T-helper 2 cell treated with Interferon-gamma antibody and Interleukin-4, amounts not matched to agents 5 μg/mL and 100 μg/mL, for 36 hours (primary cell): ENCODE results near the gene PCNX2.
"Not testable (repeated sequence)": the region's sequence is repeated elsewhere in the genome, so short reads cannot be mapped to it uniquely, and the experiment has no call there.

Experiments used
- DNase-seq: peaks from one replicate; pipeline ENCODE4 v3.0.0; 2021; ENCODE audit warnings: low spot score
- H3K27ac Mint-ChIP-seq: one replicate; pipeline ENCODE4 v1.8.0; 2021; ENCODE audit warnings: mild to moderate bottlenecking, mixed read lengths
- H3K27me3 Mint-ChIP-seq: one replicate; pipeline ENCODE4 v1.8.0; 2021; ENCODE audit warnings: low read depth, mixed read lengths
- H3K36me3 Mint-ChIP-seq: one replicate; pipeline ENCODE4 v1.8.0; 2021; ENCODE audit warnings: low read depth, mixed read lengths
- H3K4me1 Mint-ChIP-seq: one replicate; pipeline ENCODE4 v1.8.0; 2021; ENCODE audit warnings: low read depth, mixed read lengths
- H3K4me3 Mint-ChIP-seq: one replicate; pipeline ENCODE4 v1.8.0; 2022; ENCODE audit warnings: mild to moderate bottlenecking, moderate library complexity, mixed read lengths
- H3K9me3 Mint-ChIP-seq: one replicate; pipeline ENCODE4 v1.8.0; 2021; ENCODE audit warnings: mixed read lengths

The PCNX2 gene

GRCh38 chr1:233166896-233167295, 128.6 kb downstream of the PCNX2 start:
- H3K27ac Mint-ChIP-seq: no peak overlapping the region
- H3K4me1 Mint-ChIP-seq: no peaks in the 10 kb centered on the region
- no peaks in the 10 kb centered on the region for H3K27me3 Mint-ChIP-seq
- no peak for DNase-seq
- peaks cover 19% of the 10 kb centered on the region for H3K9me3 Mint-ChIP-seq
- peaks cover 31% of the 10 kb centered on the region for H3K36me3 Mint-ChIP-seq
- H3K4me3 Mint-ChIP-seq: no peak overlapping the region

DNA sequence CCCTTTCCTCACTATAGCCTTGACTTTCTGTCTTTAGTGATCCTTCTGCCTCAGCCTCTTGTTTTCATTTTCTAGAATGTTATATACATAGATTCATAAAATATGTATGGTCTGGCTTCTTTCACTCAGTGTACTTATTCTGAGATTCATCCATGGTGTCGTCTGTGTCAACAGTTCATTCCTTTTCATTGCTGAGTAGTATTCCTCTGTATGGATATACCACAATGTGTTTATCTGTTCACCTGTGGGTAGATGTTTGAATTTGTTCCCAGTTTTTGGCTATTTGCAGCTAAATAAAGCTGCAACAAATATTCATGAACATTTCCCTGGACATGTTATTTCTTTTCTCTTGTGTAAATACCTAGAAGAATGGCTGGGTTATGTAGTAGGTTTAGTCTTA, 131.8 kb downstream of the PCNX2 start:
- peaks cover 14% of the 10 kb centered on the region for H3K9me3 Mint-ChIP-seq

DNA sequence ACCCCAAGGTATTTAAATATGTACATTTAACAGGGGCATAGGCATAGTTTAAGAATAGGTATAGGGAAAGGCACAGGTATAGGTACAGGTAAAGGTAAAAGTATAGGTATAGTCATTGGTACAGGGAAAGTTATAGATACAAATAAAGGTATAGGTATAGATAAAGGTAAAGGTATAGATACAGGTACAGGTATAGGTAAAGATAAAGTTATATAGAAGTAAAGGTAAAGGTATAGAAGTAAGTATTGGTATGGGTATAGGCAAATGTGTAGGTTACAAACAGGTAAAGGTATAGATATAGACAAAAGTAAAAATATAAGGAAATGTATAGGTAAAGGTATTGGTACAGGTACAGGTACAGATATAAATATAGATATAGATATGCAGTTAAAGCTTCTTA, 137.2 kb downstream of the PCNX2 start:
- Mint-ChIP-seq H3K4me3 (no peak overlapping the region), H3K4me1 (no peaks in the 10 kb centered on the region), H3K27me3 (no peaks in the 10 kb centered on the region), H3K36me3 (peaks cover 11% of the 10 kb centered on the region), H3K9me3 (no peaks in the 10 kb centered on the region), H3K27ac (no peak overlapping the region)
- DNase-seq: no peak

More for the DNA sequence above, 131.8 kb downstream of the PCNX2 start:
- Mint-ChIP-seq H3K4me1 (no peaks in the 10 kb centered on the region), H3K27ac (no peak overlapping the region), H3K4me3 (no peak overlapping the region), H3K36me3 (peaks cover 20% of the 10 kb centered on the region), H3K27me3 (no peaks in the 10 kb centered on the region)
- no peak for DNase-seq

GRCh38 chr1:233157245-233157644, 138.3 kb downstream of the PCNX2 start:
- Mint-ChIP-seq H3K4me1 (no peaks in the 10 kb centered on the region), H3K4me3 (no peak overlapping the region), H3K36me3 (peaks cover 9% of the 10 kb centered on the region), H3K27me3 (no peaks in the 10 kb centered on the region), H3K27ac (no peak overlapping the region), H3K9me3 (no peaks in the 10 kb centered on the region)
- no peak for DNase-seq

DNA sequence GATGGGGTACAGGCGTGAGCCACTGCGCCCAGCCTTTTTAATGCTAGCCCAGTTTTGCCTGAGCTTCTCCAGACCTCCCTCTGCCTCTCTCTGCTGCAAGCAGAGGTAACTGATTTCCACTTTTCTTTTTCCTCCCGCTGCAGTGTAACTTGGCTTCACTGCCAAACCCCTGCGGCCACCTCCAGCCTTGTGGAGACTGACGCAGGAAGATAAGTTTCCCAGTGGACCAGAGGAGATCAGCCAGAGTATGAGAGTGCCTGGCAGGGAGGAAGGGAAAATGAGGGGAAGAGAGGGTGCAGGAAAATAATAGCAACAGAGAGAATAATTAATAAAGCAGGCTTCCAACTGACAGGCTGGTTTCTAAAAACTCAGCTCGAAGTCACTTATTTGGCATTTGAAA, 143.7 kb downstream of the PCNX2 start:
- Mint-ChIP-seq H3K36me3 (peaks cover 4% of the 10 kb centered on the region), H3K27ac (no peak overlapping the region), H3K27me3 (no peaks in the 10 kb centered on the region), H3K4me1 (no peaks in the 10 kb centered on the region), H3K9me3 (no peaks in the 10 kb centered on the region), H3K4me3 (no peak overlapping the region)
- DNase-seq: no peak

GRCh38 chr1:233144434-233144833, 151.1 kb downstream of the PCNX2 start:
- no peaks in the 10 kb centered on the region for H3K27me3 Mint-ChIP-seq
- H3K4me3 Mint-ChIP-seq: no peak overlapping the region
- H3K9me3 Mint-ChIP-seq: no peaks in the 10 kb centered on the region
- no peaks in the 10 kb centered on the region for H3K4me1 Mint-ChIP-seq
- no peak overlapping the region for H3K27ac Mint-ChIP-seq
- peaks cover 4% of the 10 kb centered on the region for H3K36me3 Mint-ChIP-seq
- DNase-seq: no peak

DNA sequence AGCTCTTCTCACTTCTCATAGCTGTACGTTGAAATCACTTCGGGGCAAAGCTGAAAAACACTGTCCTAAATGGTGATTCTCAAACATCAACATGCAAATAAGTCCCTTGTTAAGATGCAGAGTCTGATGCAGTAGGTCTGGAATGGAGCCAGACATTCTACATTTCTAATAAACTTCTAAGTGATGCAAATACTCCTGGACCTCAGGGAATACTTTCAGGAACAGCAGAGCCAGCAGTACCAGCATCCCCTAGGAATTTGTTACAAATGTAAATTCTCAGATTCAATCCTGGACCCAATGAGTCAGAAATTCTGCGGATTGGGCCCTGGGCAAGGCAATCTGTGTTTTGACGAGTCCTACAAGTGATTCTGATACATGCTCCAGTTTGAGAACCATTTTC, 152.3 kb downstream of the PCNX2 start:
- Mint-ChIP-seq H3K4me1 (no peaks in the 10 kb centered on the region), H3K4me3 (no peak overlapping the region), H3K27ac (no peak overlapping the region), H3K27me3 (no peaks in the 10 kb centered on the region), H3K9me3 (no peaks in the 10 kb centered on the region), H3K36me3 (peaks cover 4% of the 10 kb centered on the region)
- DNase-seq: no peak

DNA sequence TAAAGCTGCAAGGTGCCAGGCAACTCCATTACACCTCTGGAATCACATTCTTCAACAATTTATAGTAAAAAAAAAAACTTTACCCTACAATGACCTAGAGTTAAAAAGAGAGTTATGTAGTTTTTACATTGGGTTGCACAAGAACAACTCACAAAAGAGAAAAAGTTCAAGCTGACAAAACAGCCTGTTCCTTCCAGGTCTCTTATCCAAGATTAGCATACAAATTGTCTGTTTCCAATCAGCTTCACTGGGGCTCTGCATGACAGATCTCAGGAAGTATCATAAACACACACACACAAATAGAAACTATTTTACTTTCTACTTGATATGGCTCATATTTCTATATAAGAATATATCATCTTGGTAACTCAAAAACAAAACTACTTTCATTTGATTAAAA, 154.6 kb downstream of the PCNX2 start:
- no peak overlapping the region for H3K27ac Mint-ChIP-seq
- H3K4me3 Mint-ChIP-seq: no peak overlapping the region
- H3K27me3 Mint-ChIP-seq: no peaks in the 10 kb centered on the region
- no peak for DNase-seq
- peaks cover 2% of the 10 kb centered on the region for H3K4me1 Mint-ChIP-seq
- H3K9me3 Mint-ChIP-seq: no peaks in the 10 kb centered on the region
- peaks cover 4% of the 10 kb centered on the region for H3K36me3 Mint-ChIP-seq

GRCh38 chr1:233140499-233140898, 155.0 kb downstream of the PCNX2 start:
- DNase-seq: no peak
- Mint-ChIP-seq H3K9me3 (no peaks in the 10 kb centered on the region), H3K36me3 (peaks cover 4% of the 10 kb centered on the region), H3K4me1 (peaks cover 2% of the 10 kb centered on the region), H3K4me3 (no peak overlapping the region), H3K27me3 (no peaks in the 10 kb centered on the region), H3K27ac (no peak overlapping the region)

DNA sequence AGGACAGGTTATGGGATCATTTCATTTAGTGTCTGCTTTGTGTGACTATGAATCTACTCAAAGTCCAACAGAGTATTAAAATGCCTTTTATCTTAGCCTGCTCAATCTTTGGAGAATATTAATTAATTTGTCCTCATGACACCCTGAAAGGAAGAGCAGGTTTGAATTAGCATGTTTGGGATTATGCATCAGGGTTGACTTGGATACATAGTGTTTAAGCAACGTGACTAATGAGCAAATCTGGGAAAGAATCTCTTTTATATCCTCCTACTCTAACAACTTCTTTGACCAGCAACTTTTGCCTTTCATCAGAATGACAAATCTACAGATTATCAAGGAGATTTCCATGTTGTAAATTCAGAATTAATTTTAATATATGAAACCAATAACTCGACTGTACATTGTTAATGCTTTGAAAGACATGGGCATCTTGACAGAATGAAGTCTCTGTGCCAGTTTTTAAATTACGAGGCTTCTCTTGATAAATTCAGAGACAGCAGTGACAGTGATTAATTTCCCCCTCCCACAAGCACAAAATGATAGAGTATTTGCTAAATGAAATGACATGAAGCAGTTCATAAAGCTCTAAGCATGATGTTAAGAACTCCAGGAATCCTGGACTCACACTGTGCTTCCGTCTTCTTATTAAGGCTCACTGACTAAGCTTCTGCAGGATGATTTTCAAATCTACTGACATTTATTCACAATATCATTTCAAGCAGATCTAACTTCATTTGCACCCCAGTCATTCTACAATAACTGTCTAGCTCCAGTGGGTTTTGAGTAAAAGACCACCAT, 156.5 kb downstream of the PCNX2 start:
- no peaks in the 10 kb centered on the region for H3K27me3 Mint-ChIP-seq
- peaks cover 5% of the 10 kb centered on the region for H3K36me3 Mint-ChIP-seq
- no peak overlapping the region for H3K4me3 Mint-ChIP-seq
- H3K4me1 Mint-ChIP-seq: peaks cover 2% of the 10 kb centered on the region
- no peak overlapping the region for H3K27ac Mint-ChIP-seq
- DNase-seq: no peak
- H3K9me3 Mint-ChIP-seq: no peaks in the 10 kb centered on the region

GRCh38 chr1:233135833-233136232, 159.7 kb downstream of the PCNX2 start:
- Mint-ChIP-seq H3K36me3 (peaks cover 12% of the 10 kb centered on the region), H3K4me3 (no peak overlapping the region), H3K27ac (no peak overlapping the region), H3K27me3 (no peaks in the 10 kb centered on the region), H3K4me1 (peaks cover 6% of the 10 kb centered on the region), H3K9me3 (no peaks in the 10 kb centered on the region)
- no peak for DNase-seq

GRCh38 chr1:233132445-233132844, 163.1 kb downstream of the PCNX2 start:
- no peak overlapping the region for H3K27ac Mint-ChIP-seq
- H3K36me3 Mint-ChIP-seq: peaks cover 17% of the 10 kb centered on the region
- H3K4me3 Mint-ChIP-seq: no peak overlapping the region
- no peaks in the 10 kb centered on the region for H3K9me3 Mint-ChIP-seq
- H3K27me3 Mint-ChIP-seq: no peaks in the 10 kb centered on the region
- DNase-seq: no peak
- H3K4me1 Mint-ChIP-seq: peaks cover 4% of the 10 kb centered on the region

GRCh38 chr1:233129031-233129430, 166.5 kb downstream of the PCNX2 start:
- not testable (repeated sequence) for H3K4me1 Mint-ChIP-seq, H3K27ac Mint-ChIP-seq, H3K4me3 Mint-ChIP-seq, H3K9me3 Mint-ChIP-seq, H3K27me3 Mint-ChIP-seq, DNase-seq
- H3K36me3 Mint-ChIP-seq: peaks cover 18% of the 10 kb centered on the region

DNA sequence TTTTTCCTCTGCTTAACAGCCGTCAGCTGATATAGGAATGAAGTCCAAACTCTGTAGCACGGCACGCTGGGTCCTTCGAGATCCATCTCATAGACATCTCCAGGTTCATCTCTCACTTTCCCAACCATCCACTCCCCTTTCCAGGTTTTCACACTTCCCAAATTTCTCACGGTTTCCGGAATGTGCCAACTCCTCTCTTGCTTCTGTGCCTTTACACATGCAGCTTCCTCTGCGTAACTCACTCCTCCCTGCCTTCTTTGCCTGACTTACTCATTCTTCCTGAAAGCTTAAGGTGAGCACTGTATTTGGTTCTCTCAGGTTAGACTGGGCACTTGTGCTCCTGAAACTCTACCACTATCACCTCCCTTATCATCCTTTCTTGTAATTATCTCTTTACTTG, 168.4 kb downstream of the PCNX2 start:
- H3K9me3 Mint-ChIP-seq: no peaks in the 10 kb centered on the region
- no peak for DNase-seq
- H3K27ac Mint-ChIP-seq: no peak overlapping the region
- no peaks in the 10 kb centered on the region for H3K27me3 Mint-ChIP-seq
- no peaks in the 10 kb centered on the region for H3K4me1 Mint-ChIP-seq
- H3K36me3 Mint-ChIP-seq: peaks cover 13% of the 10 kb centered on the region
- no peak overlapping the region for H3K4me3 Mint-ChIP-seq

DNA sequence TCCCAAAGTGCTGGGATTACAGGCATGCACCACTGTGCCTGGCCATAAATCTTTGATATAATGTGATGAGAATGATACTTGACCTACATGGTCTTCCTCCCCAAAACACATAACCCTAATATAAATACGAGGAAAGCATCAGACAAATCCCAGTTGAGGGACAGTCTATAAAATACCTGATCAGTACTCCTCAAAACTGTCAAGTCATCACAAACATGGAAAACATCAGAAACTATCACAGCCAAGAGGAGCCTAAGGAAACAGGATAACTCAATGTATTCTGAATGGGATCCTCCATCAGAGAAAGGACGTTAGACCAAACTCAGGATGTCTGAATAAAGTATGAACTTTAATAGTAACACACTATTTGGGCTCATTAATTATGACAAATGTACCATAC, 172.7 kb downstream of the PCNX2 start:
- no peak overlapping the region for H3K4me3 Mint-ChIP-seq
- peaks cover 5% of the 10 kb centered on the region for H3K36me3 Mint-ChIP-seq
- no peak for DNase-seq
- no peak overlapping the region for H3K27ac Mint-ChIP-seq
- no peaks in the 10 kb centered on the region for H3K27me3 Mint-ChIP-seq
- no peaks in the 10 kb centered on the region for H3K4me1 Mint-ChIP-seq
- H3K9me3 Mint-ChIP-seq: no peaks in the 10 kb centered on the region
